ENCODE measurements around the gene DXO. TPM values are rescaled to one million over a fixed set of nuclear protein-coding genes. Genes with fewer than 3 reads are reported as not detected.

The DXO gene
- total RNA-seq, 1 donor from 2014 or later, result 10.1 TPM

DNA sequence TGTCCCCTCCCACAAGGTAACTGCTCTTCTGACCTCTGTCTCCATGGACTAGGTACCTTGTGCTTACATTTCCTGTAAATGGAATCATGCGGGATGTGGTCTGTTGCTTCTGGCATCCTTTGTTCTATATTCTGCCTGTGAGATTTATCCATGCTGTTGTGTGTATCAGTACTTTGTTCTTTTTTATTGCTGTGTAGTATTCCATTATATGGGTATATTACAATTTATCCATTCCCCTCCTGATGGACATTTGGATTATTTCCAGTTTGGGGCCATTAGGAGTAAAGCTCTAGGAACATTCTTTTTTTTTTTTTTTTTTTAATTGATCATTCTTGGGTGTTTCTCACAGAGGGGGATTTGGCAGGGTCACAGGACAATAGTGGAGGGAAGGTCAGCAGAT lies 41.0 kb downstream of the DXO start:
- DNase-seq (ENCODE audit: low read depth, low spot score), result no peak

DNA sequence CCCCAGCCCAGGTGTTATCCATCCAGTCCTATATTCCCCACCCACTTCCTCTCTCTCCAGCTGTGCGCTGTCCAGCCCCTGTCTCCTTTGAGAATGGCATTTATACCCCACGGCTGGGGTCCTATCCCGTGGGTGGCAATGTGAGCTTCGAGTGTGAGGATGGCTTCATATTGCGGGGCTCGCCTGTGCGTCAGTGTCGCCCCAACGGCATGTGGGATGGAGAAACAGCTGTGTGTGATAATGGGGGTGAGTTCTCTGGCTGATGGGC lies 43.3 kb downstream of the DXO start:
- DNase-seq (ENCODE audit: low read depth, low spot score), result no peak

DNA sequence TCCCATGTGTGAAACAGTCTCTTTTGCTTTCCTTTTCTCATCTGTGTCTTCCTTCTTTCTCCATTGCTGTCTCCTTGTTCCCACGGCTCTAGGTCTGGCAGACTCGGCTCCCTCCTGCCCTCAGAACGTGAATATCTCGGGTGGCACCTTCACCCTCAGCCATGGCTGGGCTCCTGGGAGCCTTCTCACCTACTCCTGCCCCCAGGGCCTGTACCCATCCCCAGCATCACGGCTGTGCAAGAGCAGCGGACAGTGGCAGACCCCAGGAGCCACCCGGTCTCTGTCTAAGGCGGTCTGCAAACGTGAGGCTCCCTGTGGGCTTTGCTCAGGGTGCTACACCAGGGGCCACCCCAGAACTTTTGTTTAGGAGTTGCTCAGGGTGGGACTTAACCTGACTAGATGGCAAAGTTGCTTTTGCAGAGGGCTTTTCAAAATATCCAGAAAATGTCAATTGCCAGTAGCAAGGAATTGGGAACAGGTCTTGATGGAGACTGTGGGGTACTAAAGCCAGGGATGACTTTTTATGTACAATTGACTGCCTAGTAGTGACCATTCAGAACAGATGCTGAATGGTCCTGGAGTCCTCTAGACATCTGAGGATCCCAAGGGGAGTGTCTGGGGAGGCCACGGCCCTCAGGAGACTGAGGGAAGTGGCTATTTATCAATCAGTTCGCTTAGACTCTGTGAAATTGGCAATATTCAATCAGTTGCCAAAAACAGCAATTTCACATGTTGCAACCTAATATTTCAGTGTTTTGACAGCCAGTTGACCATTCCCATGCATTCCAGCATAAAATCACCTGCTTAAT lies 43.9 kb downstream of the DXO start:
- no peak for DNase-seq (ENCODE audit: low read depth, low spot score)

DNA sequence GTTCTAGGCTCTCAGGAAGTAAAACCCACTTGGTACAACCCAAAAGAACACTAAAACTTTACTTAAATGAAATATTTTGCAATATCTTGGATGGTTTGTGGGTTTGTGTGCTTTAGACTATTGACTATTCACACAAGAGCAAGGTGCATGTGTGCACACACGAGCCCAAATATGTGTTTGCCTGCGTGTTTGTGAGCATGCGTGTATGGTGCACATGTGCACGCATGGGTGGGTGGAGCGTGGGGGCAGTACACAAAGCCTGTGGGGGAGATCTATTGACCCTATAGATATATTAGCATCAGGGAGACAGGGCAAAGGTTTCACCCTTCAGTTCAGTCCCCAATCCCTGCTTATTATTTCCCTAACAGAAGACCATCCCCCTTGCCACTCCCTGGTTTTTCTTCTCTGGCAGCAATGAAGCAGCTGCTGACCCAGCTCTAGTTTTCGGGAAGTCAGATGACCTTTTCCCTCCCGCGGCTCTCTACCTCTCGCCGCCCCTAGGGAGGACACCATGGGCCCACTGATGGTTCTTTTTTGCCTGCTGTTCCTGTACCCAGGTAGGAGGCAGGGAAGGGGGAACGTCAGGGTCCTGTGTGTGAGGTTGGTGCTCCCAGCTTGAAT lies 44.6 kb downstream of the DXO start, which contains the start of gene C2:
C2 (plus strand) TSS at position 476 of the 621 bp plus-strand sequence; CDS start at position 512, 36 bp downstream.
- DNase-seq (ENCODE audit: low read depth, low spot score), result no peak

- no peak for DNase-seq (ENCODE audit: low read depth, low spot score)
Observed at GRCh38 chr6:31922942-31923341, 49.0 kb downstream of the DXO start.

- no peak for DNase-seq (ENCODE audit: low read depth, low spot score)
Observed at GRCh38 chr6:31920811-31921210, 51.1 kb downstream of the DXO start.

Other genes starting within 250 kb of the DXO start
- gene MPIG6B, start 248.8 kb downstream of the DXO start, total RNA-seq, result not detected in 2 replicates
- gene DDAH2, start 242.8 kb downstream of the DXO start, total RNA-seq, result 84.0 and 89.4 TPM in 2 replicates
- gene CLIC1, start 235.6 kb downstream of the DXO start, total RNA-seq, result 860 and 926 TPM in 2 replicates
- 6.1 and 6.7 TPM in 2 replicates for gene MSH5, start 232.1 kb downstream of the DXO start, total RNA-seq
- 0.78 and 0.92 TPM in 2 replicates for gene SAPCD1, start 209.5 kb downstream of the DXO start, total RNA-seq
- under 0.01 and 0.11 TPM in 2 replicates for gene VWA7, start 194.8 kb downstream of the DXO start, total RNA-seq
- 73.2 and 74.0 TPM in 2 replicates for gene VARS1, start 176.4 kb downstream of the DXO start, total RNA-seq
- gene LSM2, start 165.2 kb downstream of the DXO start, total RNA-seq, result 45.8 and 55.3 TPM in 2 replicates
- gene HSPA1L, start 156.9 kb downstream of the DXO start, total RNA-seq, result 0.53 and 1.9 TPM in 2 replicates
- 33.6 and 431 TPM in 2 replicates for gene HSPA1A, start 156.6 kb downstream of the DXO start, total RNA-seq
- gene HSPA1B, start 144.4 kb downstream of the DXO start, total RNA-seq, result 48.7 and 575 TPM in 2 replicates
- gene NEU1, start 109.3 kb downstream of the DXO start, total RNA-seq, result 54.3 and 71.7 TPM in 2 replicates
- gene SLC44A4, start 93.1 kb downstream of the DXO start, total RNA-seq, result 0.07 TPM in 1 of 2 replicates, not detected in the other
- gene EHMT2, start 74.4 kb downstream of the DXO start, total RNA-seq, result 46.4 and 61.8 TPM in 2 replicates
- 3.5 and 5.2 TPM in 2 replicates for gene ZBTB12, start 70.1 kb downstream of the DXO start, total RNA-seq
- not detected in 2 replicates for gene C2, start 44.4 kb downstream of the DXO start, total RNA-seq
- gene CFB, start 26.0 kb downstream of the DXO start, total RNA-seq, result 3.4 and 4.0 TPM in 2 replicates
- 110 and 121 TPM in 2 replicates for gene NELFE, start 13.2 kb downstream of the DXO start, total RNA-seq
- 42.9 and 49.6 TPM in 2 replicates for gene SKIC2, start 13.0 kb downstream of the DXO start, total RNA-seq
- 0.46 and 1.3 TPM in 2 replicates for gene C4A, start 9.9 kb upstream of the DXO start, total RNA-seq
- 0.66 and 1.0 TPM in 2 replicates for gene C4B, start 42.7 kb upstream of the DXO start, total RNA-seq
- gene CYP21A2, start 66.3 kb upstream of the DXO start, total RNA-seq, result not detected in 2 replicates
- gene TNXB, start 137.2 kb upstream of the DXO start, total RNA-seq, result 0.21 and 0.73 TPM in 2 replicates
- 13.7 and 13.9 TPM in 2 replicates for gene ATF6B, start 156.1 kb upstream of the DXO start, total RNA-seq
- 6.3 and 6.7 TPM in 2 replicates for gene FKBPL, start 158.2 kb upstream of the DXO start, total RNA-seq
- gene PRRT1, start 179.8 kb upstream of the DXO start, total RNA-seq, result 0.07 TPM in 1 of 2 replicates, not detected in the other
- gene PPT2, start 182.0 kb upstream of the DXO start, total RNA-seq, result 35.1 and 69.7 TPM in 2 replicates
- gene EGFL8, start 192.5 kb upstream of the DXO start, total RNA-seq, result 1.2 and 1.3 TPM in 2 replicates
- gene AGPAT1, start 203.9 kb upstream of the DXO start, total RNA-seq, result 8.3 and 11.0 TPM in 2 replicates
- 31.5 and 35.3 TPM in 2 replicates for gene RNF5, start 206.3 kb upstream of the DXO start, total RNA-seq
- 0.26 and 0.53 TPM in 2 replicates for gene AGER, start 212.1 kb upstream of the DXO start, total RNA-seq
- 41.8 and 48.7 TPM in 2 replicates for gene PBX2, start 218.1 kb upstream of the DXO start, total RNA-seq
- gene GPSM3, start 220.5 kb upstream of the DXO start, total RNA-seq, result 6.0 and 7.1 TPM in 2 replicates